ENCODE measurements around the gene POU2F3. TPM values are rescaled to one million over a fixed set of nuclear protein-coding genes. Genes with fewer than 3 reads are reported as not detected.

Gene POU2F3
- total and polyA plus RNA-seq, 2 of the 8 experiments (the other 6 are each of a cell fraction or from before 2014, with no cell fraction given): 1.0 to 2.1 TPM

DNA sequence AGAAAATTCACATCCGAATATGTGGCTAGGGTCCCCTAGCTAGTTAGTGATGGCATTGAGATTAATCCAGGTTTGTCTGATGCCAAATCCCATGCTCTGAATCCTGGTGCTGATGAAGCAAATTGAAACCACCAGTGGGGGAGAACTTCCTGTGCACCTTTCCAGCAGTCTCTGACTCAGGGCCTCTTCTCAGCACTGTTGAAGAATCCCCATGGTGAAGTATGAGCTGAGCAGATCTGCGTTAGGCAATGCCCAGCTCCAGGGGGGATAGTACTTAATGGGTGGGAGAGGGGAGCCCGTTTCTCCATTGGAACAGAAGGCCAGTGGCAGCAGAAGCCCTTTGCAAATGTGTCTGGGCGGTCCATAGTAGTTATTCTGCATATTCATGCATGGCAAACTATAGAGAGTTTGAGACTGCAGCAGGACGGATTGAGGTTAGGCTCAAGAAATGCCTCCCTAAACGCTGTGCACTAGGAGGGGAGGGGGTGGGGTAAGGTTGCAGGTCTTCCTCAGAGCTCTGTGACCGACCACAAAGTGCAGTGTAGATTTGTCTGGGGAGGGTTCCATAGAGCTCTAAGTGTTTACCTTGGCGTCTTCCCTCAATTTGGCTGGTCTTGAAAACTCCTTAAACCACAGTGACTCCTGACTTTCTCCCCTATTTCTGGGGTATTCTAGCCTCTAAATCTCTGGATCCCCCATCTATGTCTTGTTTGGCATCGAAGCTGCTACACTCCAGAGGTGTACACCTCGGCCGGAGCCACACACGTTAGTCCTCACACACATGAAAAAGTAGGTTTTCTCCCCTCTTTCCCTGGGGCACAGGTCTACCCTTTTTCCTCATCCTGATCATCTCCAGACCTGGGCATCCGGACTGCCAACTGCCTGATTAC is 4.8 kb downstream of the POU2F3 start (continued):
- no peak for TF ChIP-seq TAF7 (optimal IDR thresholded peaks at IDR 0.05; ENCODE audit: borderline replicate concordance, low read depth, low read length)
- no peak for TF ChIP-seq BRCA1 (IDR thresholded peaks at IDR 0.05; ENCODE audit: low read depth, low read length)
